Right cardiac atrium (tissue), 5 donors: Measurements from ENCODE around the gene NUP133. TPM values are rescaled to one million over a fixed set of nuclear protein-coding genes. Genes with fewer than 3 reads are reported as not detected.

Source experiments
- ATAC-seq, 2 donors: fragments of 200-7000 bp; cut with Tn5 transposase; one replicate each; pipeline versions ENCODE4 v1.8.0 to v1.9.1; 2020; ENCODE audit warnings: moderate library complexity in 2 of 2, mild to moderate bottlenecking in 1 of 2
- DNase-seq, 3 donors: peaks; one replicate each; pipeline ENCODE4 v3.0.0-alpha.2; 2020
- H3K27ac ChIP-seq: one replicate; pipeline ENCODE4 v1.5.1; 2013; ENCODE audit warnings: mild to moderate bottlenecking, low read length, control low read depth, moderate library complexity
- H3K27me3 ChIP-seq: one replicate; pipeline ENCODE4 v1.6.1; 2013; ENCODE audit not compliant: control insufficient read depth, insufficient read depth
- H3K4me1 ChIP-seq: one replicate; pipeline ENCODE4 v1.6.1; 2013; ENCODE audit warnings: low read length; ENCODE audit not compliant: control insufficient read depth, insufficient read depth
- H3K4me3 ChIP-seq: one replicate; pipeline ENCODE4 v1.5.1; 2013; ENCODE audit warnings: low read length, control low read depth
- H3K9me3 ChIP-seq: one replicate; pipeline ENCODE4 v1.6.1; 2013; ENCODE audit warnings: low read length; ENCODE audit not compliant: control insufficient read depth
- whole genome bisulfite sequencing: extraction: QIAGEN DNeasy Blood & Tissue Kit; methylation state at CpG from one replicate; pipeline ENCODE4 v1.1.7; 2013; 5-methylcytosine and 5-hydroxymethylcytosine counted together
- intact Hi-C, 4 donors: fragments of 100-400 bp; cut with DNase I; formaldehyde crosslinking; loops; one replicate each; pipeline versions ENCODE4 v1.11.0 to v1.14.0; 2022 to 2023
- polyA plus RNA-seq: library from polyadenylated mRNA; stranded (reverse); fragments of 200-250 nt; gene quantifications from one replicate; pipeline ENCODE4 v1.2.3, GENCODE V29; 2013
- total RNA-seq, 4 donors: library from RNA; stranded (reverse); fragmentation: NEBNext Ultra II Directional; extraction: Animal tissue kit (Norgen Biotek cat#: 25700); gene quantifications; one replicate each; pipeline ENCODE4 v1.2.1, GENCODE V29; 2021
- donor health status: healthy with polysubstance abuse.
- donor health status: DM: no; HTN: yes; CAD: no.
- donor health status: DM: no; HTN: no; CAD: no.
- donor health status: DM: no; HTN: yes; CAD: no; lungs with severe emphysema.
- donor health status: DM: yes; HTN: yes; CAD: no.

The NUP133 gene
- total and polyA plus RNA-seq, 5 donors = 11.8 to 32.6 (median 29.0) TPM

- no peak for DNase-seq
Observed at GRCh38 chr1:229474509-229474908, 33.6 kb downstream of the NUP133 start.

GRCh38 chr1:229471175-229471574, 37.0 kb downstream of the NUP133 start:
- Histone ChIP-seq H3K4me1 (no peaks in the 10 kb centered on the region), H3K9me3 (no peaks in the 10 kb centered on the region), H3K4me3 (no peak overlapping the region), H3K27ac (no peak overlapping the region), H3K27me3 (no peaks in the 10 kb centered on the region)
- 95% methylated on average over 3 of the region's 3 CpGs for WGBS
- no peak for ATAC-seq
- DNase-seq = no peak
- intact Hi-C loops = no loop called here

More at GRCh38 chr1:229474509-229474908, 33.6 kb downstream of the NUP133 start:
- no peak overlapping the region for H3K4me3 ChIP-seq
- H3K27ac ChIP-seq = no peak overlapping the region
- intact Hi-C loops = no loop called here
- ATAC-seq = no peak
- H3K9me3 ChIP-seq = no peaks in the 10 kb centered on the region
- 92% methylated on average over 2 of the region's 2 CpGs for WGBS
- H3K4me1 ChIP-seq = no peaks in the 10 kb centered on the region
- H3K27me3 ChIP-seq = no peaks in the 10 kb centered on the region

- no peak overlapping the region for H3K4me3 ChIP-seq
- H3K9me3 ChIP-seq = no peaks in the 10 kb centered on the region
- peak in 1 of 2 donors; percentile 16 for ATAC-seq
- H3K27ac ChIP-seq = no peak overlapping the region
- intact Hi-C loops = no loop called here
- WGBS = 81% methylated on average over 8 of the region's 8 CpGs
- no peaks in the 10 kb centered on the region for H3K27me3 ChIP-seq
- H3K4me1 ChIP-seq = no peaks in the 10 kb centered on the region
- no peak for DNase-seq
Observed at GRCh38 chr1:229470406-229471043, 37.6 kb downstream of the NUP133 start.

- 100% methylated on average over 1 of the region's 1 CpG for WGBS
- no peak for ATAC-seq
- intact Hi-C loops = no loop called here
- H3K9me3 ChIP-seq = no peaks in the 10 kb centered on the region
- no peak overlapping the region for H3K27ac ChIP-seq
- no peaks in the 10 kb centered on the region for H3K27me3 ChIP-seq
- no peak overlapping the region for H3K4me3 ChIP-seq
- peaks cover 1% of the 10 kb centered on the region for H3K4me1 ChIP-seq
- DNase-seq = no peak
Observed at GRCh38 chr1:229466887-229467286, 41.3 kb downstream of the NUP133 start.

- no peak overlapping the region for H3K4me3 ChIP-seq
- H3K9me3 ChIP-seq = no peaks in the 10 kb centered on the region
- ATAC-seq = no peak
- 96% methylated on average over 8 of the region's 8 CpGs for WGBS
- peaks cover 1% of the 10 kb centered on the region for H3K4me1 ChIP-seq
- H3K27ac ChIP-seq = no peak overlapping the region
- H3K27me3 ChIP-seq = no peaks in the 10 kb centered on the region
- intact Hi-C loops = no loop called here
- no peak for DNase-seq
Observed at GRCh38 chr1:229464672-229465071, 43.5 kb downstream of the NUP133 start.

- WGBS = 70% methylated on average over 7 of the region's 7 CpGs
- intact Hi-C loops = no loop called here
- H3K27ac ChIP-seq = peak overlapping the region; percentile 39
Observed at GRCh38 chr1:229461032-229461668, 47.0 kb downstream of the NUP133 start.

GRCh38 chr1:229459815-229460214, 48.3 kb downstream of the NUP133 start:
- intact Hi-C loops = no loop called here
- 98% methylated on average over 3 of the region's 3 CpGs for WGBS
- ATAC-seq (no peak), DNase-seq (no peak)
- H3K4me1 ChIP-seq = peaks cover 1% of the 10 kb centered on the region
- H3K9me3 ChIP-seq = no peaks in the 10 kb centered on the region
- H3K4me3 ChIP-seq = no peak overlapping the region
- no peak overlapping the region for H3K27ac ChIP-seq
- no peaks in the 10 kb centered on the region for H3K27me3 ChIP-seq

More at GRCh38 chr1:229461032-229461668, 47.0 kb downstream of the NUP133 start:
- Histone ChIP-seq H3K4me3 (no peak overlapping the region), H3K9me3 (no peaks in the 10 kb centered on the region), H3K4me1 (peaks cover 1% of the 10 kb centered on the region), H3K27me3 (no peaks in the 10 kb centered on the region)
- peak; percentile 57 to 75 (median 73) for DNase-seq
- peak; percentile 65 to 87 for ATAC-seq

- intact Hi-C loops = no loop called here
- H3K27ac ChIP-seq = no peak overlapping the region
- DNase-seq (no peak), ATAC-seq (no peak)
- no peaks in the 10 kb centered on the region for H3K4me1 ChIP-seq
- H3K4me3 ChIP-seq = no peak overlapping the region
- H3K27me3 ChIP-seq = no peaks in the 10 kb centered on the region
- no peaks in the 10 kb centered on the region for H3K9me3 ChIP-seq
- WGBS = 88% methylated on average over 4 of the region's 4 CpGs
Observed at GRCh38 chr1:229457436-229457835, 50.7 kb downstream of the NUP133 start.

- H3K27ac ChIP-seq = no peak overlapping the region
- no peaks in the 10 kb centered on the region for H3K4me1 ChIP-seq
- DNase-seq (no peak), ATAC-seq (no peak)
- 81% methylated on average over 3 of the region's 3 CpGs for WGBS
- intact Hi-C loops = no loop called here
- no peak overlapping the region for H3K4me3 ChIP-seq
- H3K27me3 ChIP-seq = no peaks in the 10 kb centered on the region
- no peaks in the 10 kb centered on the region for H3K9me3 ChIP-seq
Observed at GRCh38 chr1:229456016-229456415, 52.1 kb downstream of the NUP133 start.

- H3K4me1 ChIP-seq = no peaks in the 10 kb centered on the region
- ATAC-seq (no peak), DNase-seq (no peak)
- H3K9me3 ChIP-seq = no peaks in the 10 kb centered on the region
- WGBS = 92% methylated on average over 4 of the region's 4 CpGs
- H3K27ac ChIP-seq = no peak overlapping the region
- intact Hi-C loops = no loop called here
- H3K27me3 ChIP-seq = no peaks in the 10 kb centered on the region
- H3K4me3 ChIP-seq = no peak overlapping the region
Observed at GRCh38 chr1:229454056-229454455, 54.1 kb downstream of the NUP133 start.

GRCh38 chr1:229452956-229453801, 55.0 kb downstream of the NUP133 start:
- H3K27ac ChIP-seq = no peak overlapping the region
- ATAC-seq = no peak
- DNase-seq = no peak
- no peaks in the 10 kb centered on the region for H3K9me3 ChIP-seq
- H3K4me1 ChIP-seq = no peaks in the 10 kb centered on the region
- H3K4me3 ChIP-seq = no peak overlapping the region
- intact Hi-C loops = no loop called here
- no peaks in the 10 kb centered on the region for H3K27me3 ChIP-seq
- WGBS = 80% methylated on average over 5 of the region's 5 CpGs
